Heart right ventricle (tissue), 16 donors: ENCODE data around the gene EIF2B5. TPM values are rescaled to one million over a fixed set of nuclear protein-coding genes. Genes with fewer than 3 reads are reported as not detected.

Experiments
- ATAC-seq, 8 donors: fragments of 200-7000 bp; cut with Tn5 transposase; one replicate each; pipeline ENCODE4 v1.9.1; 2020; ENCODE audit warnings: mild to moderate bottlenecking in 8 of 8, moderate library complexity in 8 of 8, moderate number of reproducible peaks in 1 of 8
- DNase-seq, 2 donors: peaks; one replicate each; pipeline ENCODE4 v3.0.0-alpha.2; 2020
- H3K27ac ChIP-seq, 10 donors: fragments of 200-600 bp; sonication (generic) in 2 of 10; one replicate each; pipeline versions ENCODE4 v1.5.0 to v1.8.0; 2020 to 2022; ENCODE audit warnings: mild to moderate bottlenecking in 3 of 10
- H3K27me3 ChIP-seq, 7 donors: fragments of 200-600 bp; one replicate each; pipeline ENCODE4 v1.8.0; 2021 to 2022; ENCODE audit warnings: mild to moderate bottlenecking in 2 of 7
- H3K36me3 ChIP-seq, 9 donors: fragments of 200-600 bp; sonication (generic) in 1 of 9; one replicate each; pipeline versions ENCODE4 v1.5.0 to v1.8.0; 2020 to 2022; ENCODE audit warnings: mild to moderate bottlenecking in 2 of 9
- H3K4me1 ChIP-seq, 9 donors: fragments of 200-600 bp; sonication (generic) in 1 of 9; one replicate each; pipeline versions ENCODE4 v1.5.0 to v1.8.0; 2020 to 2022; ENCODE audit warnings: mild to moderate bottlenecking in 4 of 9
- H3K4me3 ChIP-seq, 10 donors: fragments of 200-600 bp; sonication (generic) in 2 of 10; one replicate each; pipeline versions ENCODE4 v1.5.0 to v1.8.0; 2020 to 2022; ENCODE audit warnings: mild to moderate bottlenecking in 7 of 10, moderate library complexity in 2 of 10
- H3K9me3 ChIP-seq, 11 donors: fragments of 200-600 bp in 10 of 11; sonication (generic) in 2 of 11; one replicate each; pipeline versions ENCODE4 v1.5.0 to v1.8.0; 2013 to 2022; ENCODE audit warnings: mild to moderate bottlenecking in 2 of 11, control low read depth in 1 of 11, moderate library complexity in 1 of 11
- WGBS, 2 donors: extraction: QIAGEN DNeasy Blood & Tissue Kit; methylation state at CpG; one replicate each; pipeline ENCODE4 v1.1.7; 2013; ENCODE audit warnings: inconsistent platforms in 1 of 2; 5-methylcytosine and 5-hydroxymethylcytosine counted together
- intact Hi-C, 10 donors: fragments of 100-400 bp; cut with DNase I; formaldehyde crosslinking; loops; one replicate each; pipeline versions ENCODE4 v1.11.1 to v1.14.2; 2022
- polyA plus RNA-seq, 2 donors: library from polyadenylated mRNA; stranded (reverse); fragments of 200-250 nt; gene quantifications; one replicate each; pipeline ENCODE4 v1.2.3, GENCODE V29; 2013
- total RNA-seq, 10 donors: library from RNA; stranded (reverse); fragmentation: NEBNext Ultra II Directional in 3 of 10; extraction: Animal tissue kit (Norgen Biotek cat#: 25700) in 3 of 10; gene quantifications; one replicate each; pipeline versions ENCODE4 v1.2.1 to v1.2.4, GENCODE V29; 2021 to 2023
- TF ChIP-seq, protein P1 (sequence below), 9 donors: fragments of 200-600 bp; sonication (generic) in 2 of 9; IDR thresholded peaks; one replicate each; pipeline versions ENCODE4 v1.5.0 to v1.8.0; 2021 to 2022; ENCODE audit warnings: antibody characterized with exemption in 9 of 9, mild to moderate bottlenecking in 5 of 9, moderate library complexity in 1 of 9
- donor health status: Arrhythmogenic right ventricular cardiomyopathy.
- donor health status: ischemic (EF 13 %, LVEDD 7.1; RV severe dilation, severe dysfunction).
- donor health status: healthy with polysubstance abuse.
- donor health status: DM: no; HTN: yes; CAD: no.
- donor health status: DM: no; HTN: no; CAD: no.
- donor health status: ischemic (EF 25% LVEDD 6.9; RV normal size, moderate dysfunction).
- donor health status: ischemic (EF 25% LVEDD 5.7; RV mildly dilated, moderate dysfunction).
- donor health status: healthy.
- donor health status: DM: yes; HTN: yes; CAD: no.
- donor health status: Ischemic cardiomyopathy.
- donor health status: ischemic (EF 35%, LVEDD 5.7; RV mildly dilated, moderate dysfunction).
- donor health status: nonischemic (EF 11% LVEDD 7.7; RV severe dilation, severe dysfunction).
- donor health status: DM: yes; HTN: yes; CAD: no.
- donor health status: PGD.
- donor health status: ischemic (EF 29% LVEDD 5.4; RV normal size, mild dysfunction).
- donor health status: nonischemic (EF 23%, LVEDD 6.1; RV moderate dilation, normal function).

The EIF2B5 gene
- total and polyA plus RNA-seq, 12 donors, result 26.8 to 44.6 (median 31.6) TPM

GRCh38 chr3:184168363-184169120 lies 33.4 kb downstream of the EIF2B5 start:
- peak in 4 of 8 donors; percentile 32 to 62 (median 48) for ATAC-seq
- WGBS, 2 donors, result 67 to 70% methylated on average over 9 of the region's 9 CpGs
- H3K36me3 ChIP-seq, result peaks cover 0 to 100% (median 78%) of the 10 kb centered on the region in 9 donors
- peaks cover 0 to 15% (median 3%) of the 10 kb centered on the region in 9 donors for H3K4me1 ChIP-seq
- no peaks in the 10 kb centered on the region for H3K9me3 ChIP-seq
- TF ChIP-seq, protein P1, sequence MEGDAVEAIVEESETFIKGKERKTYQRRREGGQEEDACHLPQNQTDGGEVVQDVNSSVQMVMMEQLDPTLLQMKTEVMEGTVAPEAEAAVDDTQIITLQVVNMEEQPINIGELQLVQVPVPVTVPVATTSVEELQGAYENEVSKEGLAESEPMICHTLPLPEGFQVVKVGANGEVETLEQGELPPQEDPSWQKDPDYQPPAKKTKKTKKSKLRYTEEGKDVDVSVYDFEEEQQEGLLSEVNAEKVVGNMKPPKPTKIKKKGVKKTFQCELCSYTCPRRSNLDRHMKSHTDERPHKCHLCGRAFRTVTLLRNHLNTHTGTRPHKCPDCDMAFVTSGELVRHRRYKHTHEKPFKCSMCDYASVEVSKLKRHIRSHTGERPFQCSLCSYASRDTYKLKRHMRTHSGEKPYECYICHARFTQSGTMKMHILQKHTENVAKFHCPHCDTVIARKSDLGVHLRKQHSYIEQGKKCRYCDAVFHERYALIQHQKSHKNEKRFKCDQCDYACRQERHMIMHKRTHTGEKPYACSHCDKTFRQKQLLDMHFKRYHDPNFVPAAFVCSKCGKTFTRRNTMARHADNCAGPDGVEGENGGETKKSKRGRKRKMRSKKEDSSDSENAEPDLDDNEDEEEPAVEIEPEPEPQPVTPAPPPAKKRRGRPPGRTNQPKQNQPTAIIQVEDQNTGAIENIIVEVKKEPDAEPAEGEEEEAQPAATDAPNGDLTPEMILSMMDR (IDR thresholded peaks at IDR 0.05), result no peak
- H3K27me3 ChIP-seq, result no peaks in the 10 kb centered on the region
- peak in 1 of 2 donors; percentile 35 for DNase-seq
- H3K27ac ChIP-seq, result peak overlapping the region in 4 of 10 donors; percentile 12 to 56 (median 36)
- intact Hi-C loops, result no loop called here
- H3K4me3 ChIP-seq, result no peak overlapping the region

DNA sequence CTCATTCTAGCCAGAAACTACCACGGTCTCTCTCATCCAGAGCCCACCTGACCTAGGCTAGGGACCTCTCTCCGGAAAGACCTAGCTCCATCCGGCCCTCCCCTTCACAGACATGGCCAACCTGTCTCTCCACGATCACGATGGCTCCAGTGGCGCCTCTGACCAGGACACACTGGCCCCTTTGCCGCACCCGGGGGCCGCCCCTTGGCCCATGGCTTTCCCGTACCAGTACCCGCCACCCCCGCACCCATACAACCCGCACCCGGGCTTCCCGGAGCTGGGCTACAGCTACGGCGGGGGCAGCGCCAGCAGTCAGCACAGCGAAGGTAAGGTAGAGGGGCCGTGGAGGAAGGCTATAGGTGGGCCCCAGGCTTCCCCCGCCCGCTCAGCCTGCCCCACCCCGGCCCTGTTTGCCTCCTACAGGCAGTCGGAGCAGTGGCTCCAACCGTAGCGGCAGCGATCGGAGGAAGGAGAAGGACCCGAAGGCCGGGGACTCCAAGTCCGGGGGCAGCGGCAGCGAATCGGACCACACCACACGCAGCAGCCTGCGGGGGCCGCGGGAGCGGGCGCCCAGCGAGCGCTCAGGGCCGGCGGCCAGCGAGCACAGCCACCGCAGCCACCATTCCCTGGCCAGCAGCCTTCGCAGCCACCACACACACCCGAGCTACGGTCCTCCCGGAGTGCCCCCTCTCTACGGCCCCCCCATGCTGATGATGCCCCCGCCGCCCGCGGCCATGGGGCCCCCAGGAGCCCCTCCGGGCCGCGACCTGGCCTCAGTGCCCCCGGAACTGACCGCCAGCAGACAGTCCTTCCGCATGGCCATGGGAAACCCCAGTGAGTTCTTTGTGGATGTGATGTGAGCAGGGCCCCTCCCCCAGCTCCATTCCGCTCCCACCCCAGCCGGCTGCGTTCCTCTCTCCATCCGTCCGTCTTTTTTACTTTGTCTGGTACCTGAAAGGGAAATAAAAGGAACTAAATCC lies 35.0 kb downstream of the EIF2B5 start:
- DNase-seq (no peak), ATAC-seq (no peak)
- 89 to 92% methylated on average over 64 to 66 of the region's 66 CpGs for WGBS, 2 donors
- no peak overlapping the region for H3K4me3 ChIP-seq
- peaks cover 0 to 85% (median 64%) of the 10 kb centered on the region in 9 donors for H3K36me3 ChIP-seq
- intact Hi-C loops, result no loop called here
- no peak overlapping the region for H3K27ac ChIP-seq
- H3K27me3 ChIP-seq, result no peaks in the 10 kb centered on the region
- TF ChIP-seq, protein P1 (IDR thresholded peaks at IDR 0.05), result no peak
- no peaks in the 10 kb centered on the region for H3K9me3 ChIP-seq
- H3K4me1 ChIP-seq, result peaks cover 0 to 18% (median 9%) of the 10 kb centered on the region in 9 donors

- Histone ChIP-seq H3K4me3 (no peak overlapping the region), H3K4me1 (peaks cover 0 to 31% (median 21%) of the 10 kb centered on the region in 9 donors), H3K27me3 (no peaks in the 10 kb centered on the region), H3K9me3 (no peaks in the 10 kb centered on the region), H3K36me3 (peaks cover 0 to 71% (median 50%) of the 10 kb centered on the region in 9 donors), H3K27ac (no peak overlapping the region)
- DNase-seq (no peak), ATAC-seq (no peak)
- intact Hi-C loops, result no loop called here
- TF ChIP-seq, protein P1 (IDR thresholded peaks at IDR 0.05), result no peak
- 79 to 80% methylated on average over 9 of the region's 9 CpGs for WGBS, 2 donors
These were observed 36.4 kb downstream of the EIF2B5 start for GRCh38 chr3:184171562-184171961.

DNA sequence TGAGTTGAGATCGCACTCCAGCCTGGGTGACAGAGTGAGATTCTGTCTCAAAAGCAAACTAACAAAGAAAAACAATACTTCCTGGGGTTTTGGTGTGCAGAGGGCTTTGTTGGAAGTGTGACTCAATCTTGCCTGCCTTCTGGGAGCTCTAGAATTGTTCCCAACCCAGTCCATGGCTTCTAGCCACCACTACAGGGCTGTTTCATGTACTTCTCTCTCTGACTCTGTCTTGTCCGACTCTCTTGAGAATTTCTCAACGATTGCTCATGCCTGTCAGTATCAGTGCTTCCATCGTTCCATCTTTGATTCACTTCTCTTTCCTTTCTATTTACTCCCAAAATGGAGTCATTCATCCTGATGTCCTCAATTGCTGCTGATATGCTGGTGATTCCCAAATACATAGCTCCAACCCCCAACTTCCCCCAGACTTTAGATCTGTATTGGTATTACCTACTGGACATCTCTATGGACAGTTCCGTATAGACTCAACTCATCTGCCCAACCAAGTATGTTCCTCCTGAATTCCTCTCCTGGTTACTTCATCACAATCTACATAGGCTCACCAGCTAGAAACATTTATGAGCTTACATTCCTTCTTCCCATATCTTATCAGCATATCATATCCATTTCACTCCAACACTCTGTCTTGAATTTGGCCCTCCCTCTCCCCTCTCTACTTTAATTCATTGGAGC lies 37.7 kb downstream of the EIF2B5 start:
- no peaks in the 10 kb centered on the region for H3K27me3 ChIP-seq
- intact Hi-C loops, result no loop called here
- peaks cover 0 to 70% (median 47%) of the 10 kb centered on the region in 9 donors for H3K36me3 ChIP-seq
- TF ChIP-seq, protein P1 (IDR thresholded peaks at IDR 0.05), result no peak
- ATAC-seq (no peak), DNase-seq (no peak)
- H3K4me1 ChIP-seq, result peaks cover 10 to 42% (median 34%) of the 10 kb centered on the region in 9 donors
- no peak overlapping the region for H3K4me3 ChIP-seq
- 75 to 82% methylated on average over 5 of the region's 5 CpGs for WGBS, 2 donors
- H3K27ac ChIP-seq, result peak overlapping the region in 1 of 10 donors; percentile 3
- H3K9me3 ChIP-seq, result no peaks in the 10 kb centered on the region
